ENCODE measurements around the gene GARNL3. TPM values are rescaled to one million over a fixed set of nuclear protein-coding genes. Genes with fewer than 3 reads are reported as not detected.

The GARNL3 gene
- total and polyA plus RNA-seq, 8 donors: 2.3 to 7.1 (median 3.4) TPM

GRCh38 chr9:127407492-127407843 is 142.9 kb downstream of the GARNL3 start:
- Histone ChIP-seq H3K4me3 (no peak overlapping the region), H3K27me3 (no peaks in the 10 kb centered on the region), H3K4me1 (no peaks in the 10 kb centered on the region), H3K36me3 (peaks cover 0 to 8% (median 0%) of the 10 kb centered on the region in 3 donors), H3K27ac (no peak overlapping the region), H3K9me3 (no peaks in the 10 kb centered on the region)
- no peak for FAIRE-seq
- TF ChIP-seq, protein P1, sequence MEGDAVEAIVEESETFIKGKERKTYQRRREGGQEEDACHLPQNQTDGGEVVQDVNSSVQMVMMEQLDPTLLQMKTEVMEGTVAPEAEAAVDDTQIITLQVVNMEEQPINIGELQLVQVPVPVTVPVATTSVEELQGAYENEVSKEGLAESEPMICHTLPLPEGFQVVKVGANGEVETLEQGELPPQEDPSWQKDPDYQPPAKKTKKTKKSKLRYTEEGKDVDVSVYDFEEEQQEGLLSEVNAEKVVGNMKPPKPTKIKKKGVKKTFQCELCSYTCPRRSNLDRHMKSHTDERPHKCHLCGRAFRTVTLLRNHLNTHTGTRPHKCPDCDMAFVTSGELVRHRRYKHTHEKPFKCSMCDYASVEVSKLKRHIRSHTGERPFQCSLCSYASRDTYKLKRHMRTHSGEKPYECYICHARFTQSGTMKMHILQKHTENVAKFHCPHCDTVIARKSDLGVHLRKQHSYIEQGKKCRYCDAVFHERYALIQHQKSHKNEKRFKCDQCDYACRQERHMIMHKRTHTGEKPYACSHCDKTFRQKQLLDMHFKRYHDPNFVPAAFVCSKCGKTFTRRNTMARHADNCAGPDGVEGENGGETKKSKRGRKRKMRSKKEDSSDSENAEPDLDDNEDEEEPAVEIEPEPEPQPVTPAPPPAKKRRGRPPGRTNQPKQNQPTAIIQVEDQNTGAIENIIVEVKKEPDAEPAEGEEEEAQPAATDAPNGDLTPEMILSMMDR (IDR thresholded peaks at IDR 0.05): no peak
- DNase-seq: no peak
- ATAC-seq: no peak
- intact Hi-C loops (cut with DNase I): no loop called here
- WGBS, 2 donors: 48 to 60% methylated on average over 6 of the region's 6 CpGs

- no peak for DNase-seq
- intact Hi-C loops (cut with DNase I): no loop called here
- H3K4me1 ChIP-seq: no peaks in the 10 kb centered on the region
- no peaks in the 10 kb centered on the region for H3K27me3 ChIP-seq
- 86 to 91% methylated on average over 4 of the region's 4 CpGs for WGBS, 2 donors
- no peaks in the 10 kb centered on the region for H3K36me3 ChIP-seq
- no peak overlapping the region for H3K27ac ChIP-seq
- H3K4me3 ChIP-seq: no peak overlapping the region
- TF ChIP-seq, protein P1 (IDR thresholded peaks at IDR 0.05): no peak
- no peaks in the 10 kb centered on the region for H3K9me3 ChIP-seq
- FAIRE-seq: no peak
- peak in 2 of 4 donors; percentile 49 to 57 for ATAC-seq
Observed at GRCh38 chr9:127411122-127411521, 146.5 kb downstream of the GARNL3 start.

DNA sequence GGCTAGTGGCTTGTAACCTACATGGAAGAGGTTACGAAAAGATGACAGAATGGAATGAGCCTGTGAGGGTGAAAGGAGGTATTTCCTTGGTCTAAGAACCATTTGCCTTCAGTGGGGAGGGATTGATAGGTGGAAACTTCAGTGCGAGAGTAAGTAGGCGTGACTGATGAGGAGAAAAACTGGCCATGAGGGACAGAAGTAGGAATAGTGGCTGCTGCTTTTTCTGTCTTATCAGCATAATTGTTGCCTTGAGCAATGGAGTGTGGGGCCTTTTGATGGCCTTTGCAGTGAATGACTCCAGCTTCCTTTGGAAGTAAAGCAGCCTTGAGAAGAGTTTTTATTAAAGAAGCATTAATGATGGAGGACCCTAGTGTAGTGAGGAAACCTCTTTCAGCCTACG is 150.6 kb downstream of the GARNL3 start:
- FAIRE-seq: no peak
- H3K27me3 ChIP-seq: no peaks in the 10 kb centered on the region

GRCh38 chr9:127415657-127416056 is 151.1 kb downstream of the GARNL3 start:
- no peaks in the 10 kb centered on the region for H3K36me3 ChIP-seq
- TF ChIP-seq, protein P1 (IDR thresholded peaks at IDR 0.05): no peak
- no peaks in the 10 kb centered on the region for H3K4me1 ChIP-seq
- no peak for ATAC-seq
- no peaks in the 10 kb centered on the region for H3K9me3 ChIP-seq
- intact Hi-C loops (cut with DNase I): no loop called here
- no peaks in the 10 kb centered on the region for H3K27me3 ChIP-seq
- 82 to 83% methylated on average over 1 of the region's 1 CpG for WGBS, 2 donors
- no peak overlapping the region for H3K4me3 ChIP-seq
- no peak for DNase-seq
- FAIRE-seq: no peak
- H3K27ac ChIP-seq: no peak overlapping the region

More for the DNA sequence above, 150.6 kb downstream of the GARNL3 start:
- H3K9me3 ChIP-seq: no peaks in the 10 kb centered on the region
- intact Hi-C loops (cut with DNase I): no loop called here
- WGBS, 2 donors: 93 to 98% methylated on average over 4 of the region's 4 CpGs
- no peaks in the 10 kb centered on the region for H3K36me3 ChIP-seq
- ATAC-seq (no peak), DNase-seq (no peak)
- TF ChIP-seq, protein P1 (IDR thresholded peaks at IDR 0.05): no peak
- H3K4me1 ChIP-seq: no peaks in the 10 kb centered on the region
- no peak overlapping the region for H3K4me3 ChIP-seq
- H3K27ac ChIP-seq: no peak overlapping the region

GRCh38 chr9:127417131-127418036 is 152.8 kb downstream of the GARNL3 start:
- Histone ChIP-seq H3K27me3 (no peaks in the 10 kb centered on the region), H3K4me1 (peaks cover 0 to 9% (median 0%) of the 10 kb centered on the region in 3 donors), H3K9me3 (no peaks in the 10 kb centered on the region), H3K27ac (no peak overlapping the region), H3K4me3 (no peak overlapping the region), H3K36me3 (no peaks in the 10 kb centered on the region)
- FAIRE-seq: no peak
- intact Hi-C loops (cut with DNase I): no loop called here
- no peak for DNase-seq
- ATAC-seq: no peak
- TF ChIP-seq, protein P1 (IDR thresholded peaks at IDR 0.05): no peak
- 85 to 94% methylated on average over 15 of the region's 15 CpGs for WGBS, 2 donors

All from pancreas (tissue), 10 donors.